Astrocyte (in vitro differentiated cells and primary cell): ENCODE measurements around the gene SMO. TPM values are rescaled to one million over a fixed set of nuclear protein-coding genes. Genes with fewer than 3 reads are reported as not detected.

Source experiments
- DNase-seq: peaks from one replicate; pipeline ENCODE4 v3.0.0-alpha.2; 2010; ENCODE audit warnings: low read depth
- FAIRE-seq: peaks from 2 replicates; lab custom pipeline; 2011; peaks lifted over from hg19 to GRCh38; lab: Jason Lieb, UNC
- H2AFZ ChIP-seq: 2 replicates; pipeline ENCODE4 v1.6.0; 2012; ENCODE audit warnings: low read depth, low read length, inconsistent platforms
- H3K27ac ChIP-seq: 2 replicates; pipeline ENCODE4 v1.5.1; 2011; ENCODE audit warnings: low read depth, low read length, inconsistent platforms
- H3K27me3 ChIP-seq: 2 replicates; pipeline ENCODE4 v1.6.0; 2011; ENCODE audit warnings: low read length, inconsistent platforms; ENCODE audit not compliant: insufficient read depth
- H3K36me3 ChIP-seq: 2 replicates; pipeline ENCODE4 v1.5.1; 2011; ENCODE audit warnings: low read length, inconsistent platforms; ENCODE audit not compliant: insufficient read depth
- H3K4me1 ChIP-seq: 2 replicates; pipeline ENCODE4 v1.5.1; 2011; ENCODE audit warnings: low read length, inconsistent platforms; ENCODE audit not compliant: insufficient read depth
- H3K4me2 ChIP-seq: 2 replicates; pipeline ENCODE4 v1.6.0; 2012; ENCODE audit warnings: low read length, inconsistent platforms
- H3K4me3 ChIP-seq: 2 replicates; pipeline ENCODE4 v1.5.1; 2011; ENCODE audit warnings: low read depth, mild to moderate bottlenecking, low read length, inconsistent platforms; ENCODE audit not compliant: insufficient read depth
- H3K79me2 ChIP-seq: 2 replicates; pipeline ENCODE4 v1.6.0; 2012; ENCODE audit warnings: mild to moderate bottlenecking, low read length, inconsistent platforms; ENCODE audit not compliant: insufficient read depth
- H3K9ac ChIP-seq: 2 replicates; pipeline ENCODE4 v1.6.0; 2012; ENCODE audit warnings: mild to moderate bottlenecking, low read length, inconsistent platforms
- H3K9me3 ChIP-seq: 2 replicates; pipeline ENCODE4 v1.5.1; 2012; ENCODE audit warnings: low read depth, mild to moderate bottlenecking, low read length, inconsistent platforms; ENCODE audit not compliant: insufficient read depth
- H4K20me1 ChIP-seq: 2 replicates; pipeline ENCODE4 v1.6.0; 2012; ENCODE audit warnings: low read length, inconsistent platforms; ENCODE audit not compliant: insufficient read depth
- H3K27ac Mint-ChIP-seq: one replicate; pipeline ENCODE4 v1.8.0; 2021; ENCODE audit warnings: mild to moderate bottlenecking, mixed read lengths; ENCODE audit not compliant: unreplicated experiment
- H3K27me3 Mint-ChIP-seq: one replicate; pipeline ENCODE4 v1.8.0; 2021; ENCODE audit warnings: low read depth, mixed read lengths; ENCODE audit not compliant: unreplicated experiment
- H3K36me3 Mint-ChIP-seq: one replicate; pipeline ENCODE4 v1.8.0; 2021; ENCODE audit warnings: low read depth, mixed read lengths; ENCODE audit not compliant: unreplicated experiment
- H3K4me1 Mint-ChIP-seq: one replicate; pipeline ENCODE4 v1.8.0; 2021; ENCODE audit warnings: low read depth, mixed read lengths; ENCODE audit not compliant: unreplicated experiment
- H3K4me3 Mint-ChIP-seq: one replicate; pipeline ENCODE4 v1.8.0; 2021; ENCODE audit warnings: mild to moderate bottlenecking, moderate library complexity, mixed read lengths; ENCODE audit not compliant: unreplicated experiment
- H3K9me3 Mint-ChIP-seq: one replicate; pipeline ENCODE4 v1.8.0; 2021; ENCODE audit warnings: mild to moderate bottlenecking, mixed read lengths; ENCODE audit not compliant: unreplicated experiment
- CTCF ChIP-seq: IDR thresholded peaks from 2 replicates; pipeline ENCODE4 v1.5.1; 2011; ENCODE audit warnings: low read depth, mild to moderate bottlenecking, inconsistent platforms, low read length, moderate library complexity; ENCODE audit not compliant: insufficient read depth
- EZH2 ChIP-seq: IDR thresholded peaks from 2 replicates; pipeline ENCODE4 v1.6.1; 2012; ENCODE audit warnings: mild to moderate bottlenecking, low read length, inconsistent platforms; ENCODE audit not compliant: insufficient read depth
- total RNA-seq: library from RNA; stranded (reverse); gene quantifications from 2 replicates; pipeline ENCODE4 v1.2.1, GENCODE V29; 2021

The SMO gene
- total RNA-seq, 1 donor from 2014 or later, result 20.0 TPM

GRCh38 chr7:129255800-129256199, 67.4 kb downstream of the SMO start:
- no peaks in the 10 kb centered on the region for H3K27me3 Mint-ChIP-seq
- Histone ChIP-seq H3K9me3 (no peaks in the 10 kb centered on the region), H3K4me2 (no peak overlapping the region), H2AFZ (no peak overlapping the region), H3K27ac (no peak overlapping the region), H3K9ac (no peak overlapping the region), H3K36me3 (no peaks in the 10 kb centered on the region), H3K27me3 (no peaks in the 10 kb centered on the region), H4K20me1 (no peaks in the 10 kb centered on the region), H3K4me3 (no peak overlapping the region), H3K79me2 (no peaks in the 10 kb centered on the region), H3K4me1 (no peaks in the 10 kb centered on the region)
- DNase-seq, result no peak
- H3K4me1 Mint-ChIP-seq, result peaks cover 6% of the 10 kb centered on the region
- H3K27ac Mint-ChIP-seq, result no peak overlapping the region
- no peaks in the 10 kb centered on the region for H3K36me3 Mint-ChIP-seq
- FAIRE-seq, result no peak
- TF ChIP-seq CTCF, result no peak
- TF ChIP-seq EZH2, result no peak
- H3K9me3 Mint-ChIP-seq, result no peaks in the 10 kb centered on the region
- H3K4me3 Mint-ChIP-seq, result no peak overlapping the region

GRCh38 chr7:129256221-129256620, 67.8 kb downstream of the SMO start:
- no peak for FAIRE-seq
- Histone ChIP-seq H4K20me1 (no peaks in the 10 kb centered on the region), H2AFZ (no peak overlapping the region), H3K79me2 (no peaks in the 10 kb centered on the region), H3K9ac (no peak overlapping the region), H3K4me2 (no peak overlapping the region), H3K27me3 (no peaks in the 10 kb centered on the region), H3K4me3 (no peak overlapping the region), H3K9me3 (no peaks in the 10 kb centered on the region), H3K4me1 (no peaks in the 10 kb centered on the region), H3K27ac (no peak overlapping the region), H3K36me3 (no peaks in the 10 kb centered on the region)
- Mint-ChIP-seq H3K27me3 (no peaks in the 10 kb centered on the region), H3K4me3 (no peak overlapping the region), H3K9me3 (no peaks in the 10 kb centered on the region), H3K27ac (no peak overlapping the region), H3K4me1 (peaks cover 6% of the 10 kb centered on the region), H3K36me3 (no peaks in the 10 kb centered on the region)
- no peak for DNase-seq
- no peak for TF ChIP-seq EZH2
- TF ChIP-seq CTCF, result no peak

GRCh38 chr7:129257168-129257567, 68.7 kb downstream of the SMO start:
- no peak overlapping the region for H3K4me2 ChIP-seq
- Mint-ChIP-seq H3K4me3 (no peak overlapping the region), H3K4me1 (peaks cover 6% of the 10 kb centered on the region), H3K27me3 (no peaks in the 10 kb centered on the region), H3K36me3 (no peaks in the 10 kb centered on the region), H3K27ac (no peak overlapping the region), H3K9me3 (no peaks in the 10 kb centered on the region)
- TF ChIP-seq CTCF (no peak), EZH2 (no peak)
- no peaks in the 10 kb centered on the region for H3K27me3 ChIP-seq
- H3K27ac ChIP-seq, result no peak overlapping the region
- no peak overlapping the region for H3K4me3 ChIP-seq
- H4K20me1 ChIP-seq, result no peaks in the 10 kb centered on the region
- no peaks in the 10 kb centered on the region for H3K36me3 ChIP-seq
- no peak overlapping the region for H3K9ac ChIP-seq
- H3K9me3 ChIP-seq, result no peaks in the 10 kb centered on the region
- no peak for FAIRE-seq
- no peaks in the 10 kb centered on the region for H3K79me2 ChIP-seq
- no peak overlapping the region for H2AFZ ChIP-seq
- H3K4me1 ChIP-seq, result no peaks in the 10 kb centered on the region
- no peak for DNase-seq
